Hepatocyte (in vitro differentiated cells): Measurements from ENCODE around the gene TOM1L1. TPM values are rescaled to one million over a fixed set of nuclear protein-coding genes. Genes with fewer than 3 reads are reported as not detected.

Experiments used
- DNase-seq: peaks from one replicate; pipeline ENCODE4 v3.0.0-alpha.2; 2016; ENCODE audit warnings: low spot score
- H2AFZ ChIP-seq: fragments of 200-600 bp; sonication (generic); 2 replicates; pipeline ENCODE4 v1.6.0; 2016; ENCODE audit warnings: antibody characterized with exemption, mild to moderate bottlenecking
- H3K27ac ChIP-seq: fragments of 200-600 bp; sonication (generic); 2 replicates; pipeline ENCODE4 v1.5.1; 2016; ENCODE audit warnings: mild to moderate bottlenecking
- H3K27me3 ChIP-seq: fragments of 200-600 bp; sonication (generic); 2 replicates; pipeline ENCODE4 v1.6.1; 2016
- H3K36me3 ChIP-seq: fragments of 200-600 bp; sonication (generic); replicated peaks from 2 replicates; pipeline ENCODE4 v1.5.1; 2016; ENCODE audit warnings: low read depth; ENCODE audit not compliant: insufficient read depth
- H3K4me1 ChIP-seq: fragments of 200-600 bp; sonication (generic); 2 replicates; pipeline ENCODE4 v1.5.1; 2016; ENCODE audit warnings: mild to moderate bottlenecking, moderate library complexity; ENCODE audit not compliant: insufficient read depth
- H3K4me2 ChIP-seq: fragments of 200-600 bp; sonication (generic); 2 replicates; pipeline ENCODE4 v1.6.0; 2016
- H3K4me3 ChIP-seq: fragments of 200-600 bp; sonication (generic); 2 replicates; pipeline ENCODE4 v1.5.1; 2016; ENCODE audit warnings: mild to moderate bottlenecking
- H3K79me2 ChIP-seq: fragments of 200-600 bp; sonication (generic); 2 replicates; pipeline ENCODE4 v1.6.0; 2017; ENCODE audit warnings: mild to moderate bottlenecking
- H3K9me2 ChIP-seq: fragments of 200-600 bp; sonication (generic); replicated peaks from 2 replicates; pipeline ENCODE4 v1.6.0; 2017; ENCODE audit warnings: mild to moderate bottlenecking; ENCODE audit not compliant: insufficient read depth
- H3K9me3 ChIP-seq: fragments of 200-600 bp; sonication (generic); 2 replicates; pipeline ENCODE4 v1.5.1; 2016; ENCODE audit warnings: low read depth, mild to moderate bottlenecking
- H4K20me1 ChIP-seq: fragments of 200-600 bp; sonication (generic); 2 replicates; pipeline ENCODE4 v1.6.0; 2016; ENCODE audit warnings: mild to moderate bottlenecking; ENCODE audit not compliant: insufficient read depth, poor library complexity, severe bottlenecking
- CTCF ChIP-seq: fragments of 200-600 bp; sonication (generic); IDR thresholded peaks from 2 replicates; pipeline ENCODE4 v1.5.1; 2016; ENCODE audit warnings: antibody characterized with exemption, mild to moderate bottlenecking; ENCODE audit not compliant: poor library complexity
- EZH2 ChIP-seq: fragments of 200-600 bp; sonication (generic); IDR thresholded peaks from 2 replicates; pipeline ENCODE4 v1.6.1; 2016; ENCODE audit warnings: antibody characterized with exemption, mild to moderate bottlenecking, borderline replicate concordance
- EZH2phosphoT487 ChIP-seq: fragments of 200-600 bp; sonication (generic); IDR thresholded peaks from one replicate; pipeline ENCODE4 v1.6.1; 2018; ENCODE audit warnings: antibody characterized with exemption, mild to moderate bottlenecking, low read depth, moderate library complexity; ENCODE audit not compliant: unreplicated experiment, severe bottlenecking
- WGBS: methylation state at CpG from one replicate; pipeline ENCODE4 v1.1.6; 2016; ENCODE audit warnings: low lambda C conversion rate; ENCODE audit errors: missing lambda C conversion rate; 5-methylcytosine and 5-hydroxymethylcytosine counted together
- polyA plus RNA-seq: library from polyadenylated mRNA; unstranded; fragments of >200 nt; fragmentation: Nextera tagmentation; extraction: Ambion mirVana; gene quantifications from 2 replicates; pipeline ENCODE4 v1.2.1, GENCODE V29; 2016
- total RNA-seq: library from RNA; depleted of rRNA; stranded (reverse); fragments of >200 nt; gene quantifications from 2 replicates; pipeline ENCODE4 v1.2.3, GENCODE V29; 2014

The TOM1L1 gene
- total and polyA plus RNA-seq, 2 experiments from 2014 or later: 36.9 to 56.0 TPM

- Histone ChIP-seq H3K4me2 (no peak overlapping the region), H2AFZ (no peak overlapping the region), H3K9me2 (no peaks in the 10 kb centered on the region), H3K4me1 (no peaks in the 10 kb centered on the region), H3K27me3 (no peaks in the 10 kb centered on the region), H3K27ac (no peak overlapping the region), H3K4me3 (no peak overlapping the region), H3K9me3 (no peaks in the 10 kb centered on the region), H4K20me1 (no peaks in the 10 kb centered on the region), H3K36me3 (peaks cover 11% of the 10 kb centered on the region), H3K79me2 (no peaks in the 10 kb centered on the region)
- no peak for DNase-seq
- TF ChIP-seq CTCF: no peak
- no peak for TF ChIP-seq EZH2phosphoT487
- TF ChIP-seq EZH2: no peak
- 96% methylated on average over 2 of the region's 2 CpGs for WGBS
Measured at GRCh38 chr17:54916721-54917120, 16.1 kb downstream of the TOM1L1 start.

GRCh38 chr17:54919425-54919824 lies 18.8 kb downstream of the TOM1L1 start:
- no peaks in the 10 kb centered on the region for H3K27me3 ChIP-seq
- H2AFZ ChIP-seq: no peak overlapping the region
- H3K4me1 ChIP-seq: no peaks in the 10 kb centered on the region
- DNase-seq: no peak
- no peaks in the 10 kb centered on the region for H3K79me2 ChIP-seq
- H3K9me3 ChIP-seq: no peaks in the 10 kb centered on the region
- H3K27ac ChIP-seq: no peak overlapping the region
- no peak overlapping the region for H3K4me3 ChIP-seq
- H4K20me1 ChIP-seq: no peaks in the 10 kb centered on the region
- peaks cover 11% of the 10 kb centered on the region for H3K36me3 ChIP-seq
- H3K4me2 ChIP-seq: no peak overlapping the region
- TF ChIP-seq CTCF: no peak
- TF ChIP-seq EZH2: no peak
- no peak for TF ChIP-seq EZH2phosphoT487
- H3K9me2 ChIP-seq: no peaks in the 10 kb centered on the region

GRCh38 chr17:54920819-54921218 lies 20.2 kb downstream of the TOM1L1 start:
- no peaks in the 10 kb centered on the region for H3K4me1 ChIP-seq
- no peaks in the 10 kb centered on the region for H3K9me2 ChIP-seq
- H3K9me3 ChIP-seq: no peaks in the 10 kb centered on the region
- no peak overlapping the region for H3K27ac ChIP-seq
- no peaks in the 10 kb centered on the region for H4K20me1 ChIP-seq
- H3K79me2 ChIP-seq: no peaks in the 10 kb centered on the region
- no peak overlapping the region for H3K4me2 ChIP-seq
- DNase-seq: no peak
- H3K36me3 ChIP-seq: peaks cover 3% of the 10 kb centered on the region
- no peak overlapping the region for H2AFZ ChIP-seq
- 98% methylated on average over 6 of the region's 6 CpGs for WGBS
- no peak overlapping the region for H3K4me3 ChIP-seq
- TF ChIP-seq EZH2phosphoT487 (no peak), EZH2 (no peak), CTCF (no peak)
- no peaks in the 10 kb centered on the region for H3K27me3 ChIP-seq

- Histone ChIP-seq H3K4me3 (no peak overlapping the region), H3K9me3 (no peaks in the 10 kb centered on the region), H3K27ac (no peak overlapping the region), H3K4me1 (no peaks in the 10 kb centered on the region), H3K36me3 (no peaks in the 10 kb centered on the region), H2AFZ (no peak overlapping the region), H3K27me3 (no peaks in the 10 kb centered on the region), H4K20me1 (no peaks in the 10 kb centered on the region), H3K79me2 (no peaks in the 10 kb centered on the region), H3K4me2 (no peak overlapping the region), H3K9me2 (no peaks in the 10 kb centered on the region)
- TF ChIP-seq EZH2phosphoT487: no peak
- no peak for TF ChIP-seq EZH2
- no peak for TF ChIP-seq CTCF
- DNase-seq: no peak
- WGBS: 95% methylated on average over 5 of the region's 5 CpGs
Measured at GRCh38 chr17:54924405-54924804, 23.8 kb downstream of the TOM1L1 start.
